Neural progenitor cell (in vitro differentiated cells): Measurements from ENCODE around the gene ATP13A4. TPM values are rescaled to one million over a fixed set of nuclear protein-coding genes. Genes with fewer than 3 reads are reported as not detected.

Experiments
- DNase-seq: peaks from one replicate; pipeline ENCODE4 v3.0.0-alpha.2; 2016; ENCODE audit warnings: low spot score
- H2AFZ ChIP-seq: fragments of 200-600 bp; sonication (generic); replicated peaks from 2 replicates; pipeline ENCODE4 v1.6.1; 2016; ENCODE audit warnings: antibody characterized with exemption
- H3F3A ChIP-seq: fragments of 200-600 bp; sonication (generic); 2 replicates; pipeline ENCODE4 v1.6.1; 2016; ENCODE audit warnings: antibody characterized with exemption, low read depth
- H3K27ac ChIP-seq: fragments of 200-600 bp; sonication (generic); 2 replicates; pipeline ENCODE4 v1.5.1; 2016; ENCODE audit warnings: mild to moderate bottlenecking
- H3K27me3 ChIP-seq: fragments of 200-600 bp; sonication (generic); 2 replicates; pipeline ENCODE4 v1.6.1; 2016; ENCODE audit warnings: mild to moderate bottlenecking, moderate library complexity
- H3K36me3 ChIP-seq: fragments of 200-600 bp; sonication (generic); 2 replicates; pipeline ENCODE4 v1.5.1; 2016
- H3K4me1 ChIP-seq: fragments of 200-600 bp; sonication (generic); 2 replicates; pipeline ENCODE4 v1.6.1; 2016; ENCODE audit warnings: mixed run types
- H3K4me2 ChIP-seq: fragments of 200-600 bp; sonication (generic); 2 replicates; pipeline ENCODE4 v1.6.1; 2016
- H3K4me3 ChIP-seq: fragments of 200-600 bp; sonication (generic); 2 replicates; pipeline ENCODE4 v1.5.1; 2016
- H3K79me2 ChIP-seq: fragments of 200-600 bp; sonication (generic); 2 replicates; pipeline ENCODE4 v1.6.1; 2016; ENCODE audit warnings: low read depth
- H3K9ac ChIP-seq: fragments of 200-600 bp; sonication (generic); 2 replicates; pipeline ENCODE4 v1.6.1; 2016
- H3K9me3 ChIP-seq: fragments of 200-600 bp; sonication (generic); 2 replicates; pipeline ENCODE4 v1.5.1; 2016; ENCODE audit warnings: low read depth
- H4K20me1 ChIP-seq: fragments of 200-600 bp; sonication (generic); 2 replicates; pipeline ENCODE4 v1.6.1; 2016; ENCODE audit warnings: low read depth
- H3K27ac Mint-ChIP-seq: 3 replicates; pipeline ENCODE4 v1.8.0; 2021; ENCODE audit warnings: mixed read lengths
- H3K27me3 Mint-ChIP-seq: 2 replicates; pipeline ENCODE4 v1.8.0; 2022; ENCODE audit warnings: low read depth, mild to moderate bottlenecking, inconsistent platforms, moderate library complexity, mixed read lengths; ENCODE audit not compliant: insufficient read depth
- H3K36me3 Mint-ChIP-seq: 3 replicates; pipeline ENCODE4 v1.8.0; 2021; ENCODE audit warnings: mixed read lengths
- H3K4me1 Mint-ChIP-seq: 3 replicates; pipeline ENCODE4 v1.8.0; 2021; ENCODE audit warnings: mixed read lengths
- H3K4me3 Mint-ChIP-seq: 3 replicates; pipeline ENCODE4 v1.8.0; 2021; ENCODE audit warnings: mild to moderate bottlenecking, moderate library complexity, mixed read lengths
- H3K9me3 Mint-ChIP-seq: 3 replicates; pipeline ENCODE4 v1.8.0; 2020; ENCODE audit warnings: mixed read lengths
- CTCF ChIP-seq: fragments of 200-600 bp; sonication (generic); IDR thresholded peaks from 2 replicates; pipeline ENCODE4 v1.5.1; 2017; ENCODE audit warnings: antibody characterized with exemption, mild to moderate bottlenecking
- EZH2 ChIP-seq: fragments of 200-600 bp; sonication (generic); IDR thresholded peaks from 2 replicates; pipeline ENCODE4 v1.6.1; 2017; ENCODE audit warnings: antibody characterized with exemption, mild to moderate bottlenecking, moderate library complexity
- EZH2phosphoT487 ChIP-seq: fragments of 200-600 bp; sonication (generic); IDR thresholded peaks from 2 replicates; pipeline ENCODE4 v1.6.1; 2017; ENCODE audit warnings: antibody characterized with exemption
- total RNA-seq: library from RNA; depleted of rRNA; stranded (reverse); fragments of >200 nt; gene quantifications from 2 replicates; pipeline ENCODE4 v1.2.3, GENCODE V29; 2015; ENCODE audit warnings: low replicate concordance

ATP13A4 gene
- total RNA-seq, 1 donor from 2014 or later: 0.32 TPM

- H3F3A ChIP-seq: peaks cover 10% of the 10 kb centered on the region
- no peak overlapping the region for H3K4me3 ChIP-seq
- peaks cover 3% of the 10 kb centered on the region for H4K20me1 ChIP-seq
- DNase-seq: no peak
- Mint-ChIP-seq H3K9me3 (no peaks in the 10 kb centered on the region), H3K27ac (no peak overlapping the region), H3K36me3 (peaks cover 18% of the 10 kb centered on the region), H3K4me1 (peaks cover 25% of the 10 kb centered on the region), H3K4me3 (no peak overlapping the region), H3K27me3 (no peaks in the 10 kb centered on the region)
- H3K4me1 ChIP-seq: peaks cover 6% of the 10 kb centered on the region
- H3K27me3 ChIP-seq: no peaks in the 10 kb centered on the region
- no peaks in the 10 kb centered on the region for H3K9me3 ChIP-seq
- no peak overlapping the region for H2AFZ ChIP-seq
- H3K36me3 ChIP-seq: no peaks in the 10 kb centered on the region
- TF ChIP-seq EZH2 (no peak), EZH2phosphoT487 (no peak), CTCF (no peak)
- no peak overlapping the region for H3K27ac ChIP-seq
- no peak overlapping the region for H3K4me2 ChIP-seq
- H3K9ac ChIP-seq: no peak overlapping the region
- peaks cover 78% of the 10 kb centered on the region for H3K79me2 ChIP-seq
Measured at GRCh38 chr3:193595939-193596487, 41.3 kb upstream of the ATP13A4 start.

GRCh38 chr3:193594946-193595689 lies 40.4 kb upstream of the ATP13A4 start:
- H3K4me3 ChIP-seq: peak overlapping the region; percentile 75
- H3K4me1 ChIP-seq: peaks cover 6% of the 10 kb centered on the region
- peaks cover 10% of the 10 kb centered on the region for H3F3A ChIP-seq
- no peak overlapping the region for H3K27ac Mint-ChIP-seq
- H3K27me3 Mint-ChIP-seq: no peaks in the 10 kb centered on the region
- H3K36me3 ChIP-seq: no peaks in the 10 kb centered on the region
- H3K79me2 ChIP-seq: peaks cover 69% of the 10 kb centered on the region
- peak overlapping the region; percentile 96 for H3K4me3 Mint-ChIP-seq
- peaks cover 3% of the 10 kb centered on the region for H4K20me1 ChIP-seq
- H3K27me3 ChIP-seq: no peaks in the 10 kb centered on the region
- H3K36me3 Mint-ChIP-seq: peaks cover 18% of the 10 kb centered on the region
- peaks cover 25% of the 10 kb centered on the region for H3K4me1 Mint-ChIP-seq
- H3K4me2 ChIP-seq: peak overlapping the region; percentile 87
- H3K9me3 ChIP-seq: no peaks in the 10 kb centered on the region
- no peak overlapping the region for H3K9ac ChIP-seq
- no peak for DNase-seq
- TF ChIP-seq EZH2 (no peak), EZH2phosphoT487 (no peak), CTCF (no peak)
- H2AFZ ChIP-seq: no peak overlapping the region
- H3K27ac ChIP-seq: no peak overlapping the region
- H3K9me3 Mint-ChIP-seq: no peaks in the 10 kb centered on the region

GRCh38 chr3:193593668-193594030 lies 39.0 kb upstream of the ATP13A4 start:
- TF ChIP-seq CTCF (no peak), EZH2 (no peak), EZH2phosphoT487 (no peak)
- Histone ChIP-seq H3F3A (peaks cover 10% of the 10 kb centered on the region), H4K20me1 (peaks cover 3% of the 10 kb centered on the region), H3K36me3 (no peaks in the 10 kb centered on the region), H3K4me2 (peak overlapping the region; percentile 87), H3K4me3 (peak overlapping the region; percentile 75), H3K9ac (peak overlapping the region; percentile 57), H2AFZ (peak overlapping the region; percentile 34), H3K27ac (no peak overlapping the region), H3K79me2 (peaks cover 55% of the 10 kb centered on the region), H3K4me1 (peaks cover 6% of the 10 kb centered on the region), H3K27me3 (no peaks in the 10 kb centered on the region), H3K9me3 (no peaks in the 10 kb centered on the region)
- no peaks in the 10 kb centered on the region for H3K9me3 Mint-ChIP-seq
- peak overlapping the region; percentile 96 for H3K4me3 Mint-ChIP-seq
- H3K36me3 Mint-ChIP-seq: peaks cover 11% of the 10 kb centered on the region
- H3K27me3 Mint-ChIP-seq: no peaks in the 10 kb centered on the region
- peak overlapping the region; percentile 87 for H3K27ac Mint-ChIP-seq
- H3K4me1 Mint-ChIP-seq: peaks cover 25% of the 10 kb centered on the region
- peak; percentile 49 for DNase-seq
